ENCODE measurements around the gene LY9. TPM values are rescaled to one million over a fixed set of nuclear protein-coding genes. Genes with fewer than 3 reads are reported as not detected.

Gene LY9
- total RNA-seq, 2 donors from 2014 or later: 5.2 to 9.7 TPM

- no peak overlapping the region for H3K27ac Mint-ChIP-seq
- no peaks in the 10 kb centered on the region for H3K36me3 Mint-ChIP-seq
- ATAC-seq (peak in 1 of 2 donors; percentile 16), DNase-seq (ENCODE audit: low spot score in 2 of 2) (no peak)
- no peaks in the 10 kb centered on the region for H3K9me3 Mint-ChIP-seq
These were observed 6.8 kb upstream of the LY9 start for GRCh38 chr1:160789051-160789701.

- no peak for DNase-seq (ENCODE audit: low spot score in 2 of 2)
- peak in 1 of 2 donors; percentile 61 for ATAC-seq
- Mint-ChIP-seq H3K27ac (no peak overlapping the region), H3K9me3 (no peaks in the 10 kb centered on the region), H3K36me3 (no peaks in the 10 kb centered on the region)
These were observed 6.0 kb upstream of the LY9 start for GRCh38 chr1:160789702-160790611.

- peaks cover 0 to 8% of the 10 kb centered on the region in 2 donors for H3K36me3 Mint-ChIP-seq
- peaks cover 0 to 7% of the 10 kb centered on the region in 2 donors for H3K9me3 Mint-ChIP-seq
- H3K27ac Mint-ChIP-seq: no peak overlapping the region
- DNase-seq (ENCODE audit: low spot score in 2 of 2) (no peak), ATAC-seq (no peak)
These were observed 1.6 kb upstream of the LY9 start for GRCh38 chr1:160794376-160794775.

- peaks cover 0 to 8% of the 10 kb centered on the region in 2 donors for H3K36me3 Mint-ChIP-seq
- ATAC-seq (no peak), DNase-seq (ENCODE audit: low spot score in 2 of 2) (no peak)
- peak overlapping the region; percentile 88 to 91 for H3K27ac Mint-ChIP-seq
- peaks cover 0 to 7% of the 10 kb centered on the region in 2 donors for H3K9me3 Mint-ChIP-seq
These were observed 1.3 kb downstream of the LY9 start for GRCh38 chr1:160797271-160797709.

- Mint-ChIP-seq H3K9me3 (peaks cover 0 to 10% of the 10 kb centered on the region in 2 donors), H3K27ac (peak overlapping the region; percentile 88 to 92), H3K36me3 (peaks cover 0 to 14% of the 10 kb centered on the region in 2 donors)
- ATAC-seq (peak; percentile 19 to 63), DNase-seq (ENCODE audit: low spot score in 2 of 2) (peak in 1 of 2 donors; percentile 53)
These were observed 1.9 kb downstream of the LY9 start for GRCh38 chr1:160797861-160798273.

GRCh38 chr1:160798439-160798838, 2.5 kb downstream of the LY9 start:
- Mint-ChIP-seq H3K36me3 (peaks cover 0 to 14% of the 10 kb centered on the region in 2 donors), H3K27ac (peak overlapping the region; percentile 88 to 92), H3K9me3 (peaks cover 0 to 10% of the 10 kb centered on the region in 2 donors)
- ATAC-seq (no peak), DNase-seq (ENCODE audit: low spot score in 2 of 2) (no peak)

GRCh38 chr1:160799641-160800040, 3.7 kb downstream of the LY9 start:
- peaks cover 0 to 10% of the 10 kb centered on the region in 2 donors for H3K9me3 Mint-ChIP-seq
- peak overlapping the region; percentile 88 to 92 for H3K27ac Mint-ChIP-seq
- DNase-seq (ENCODE audit: low spot score in 2 of 2) (no peak), ATAC-seq (no peak)
- peaks cover 0 to 19% of the 10 kb centered on the region in 2 donors for H3K36me3 Mint-ChIP-seq

GRCh38 chr1:160800142-160800541, 4.2 kb downstream of the LY9 start:
- ATAC-seq: peak in 1 of 2 donors; percentile 3
- H3K27ac Mint-ChIP-seq: peak overlapping the region; percentile 88 to 92
- DNase-seq (ENCODE audit: low spot score in 2 of 2): no peak
- peaks cover 0 to 10% of the 10 kb centered on the region in 2 donors for H3K9me3 Mint-ChIP-seq
- peaks cover 0 to 24% of the 10 kb centered on the region in 2 donors for H3K36me3 Mint-ChIP-seq

- H3K9me3 Mint-ChIP-seq: peaks cover 0 to 8% of the 10 kb centered on the region in 2 donors
- peaks cover 0 to 23% of the 10 kb centered on the region in 2 donors for H3K36me3 Mint-ChIP-seq
- H3K27ac Mint-ChIP-seq: peak overlapping the region; percentile 88 to 92
- DNase-seq (ENCODE audit: low spot score in 2 of 2) (no peak), ATAC-seq (peak in 1 of 2 donors; percentile 9)
These were observed 4.9 kb downstream of the LY9 start for GRCh38 chr1:160800645-160801408.

- Mint-ChIP-seq H3K9me3 (peaks cover 0 to 16% of the 10 kb centered on the region in 2 donors), H3K27ac (peak overlapping the region in 1 of 2 donors; percentile 88), H3K36me3 (peaks cover 6 to 33% of the 10 kb centered on the region in 2 donors)
- ATAC-seq (no peak), DNase-seq (ENCODE audit: low spot score in 2 of 2) (no peak)
These were observed 6.0 kb downstream of the LY9 start for GRCh38 chr1:160801836-160802580.

GRCh38 chr1:160806109-160806665, 10.2 kb downstream of the LY9 start:
- ATAC-seq (peak; percentile 71 to 76), DNase-seq (ENCODE audit: low spot score in 2 of 2) (no peak)
- peaks cover 6 to 41% of the 10 kb centered on the region in 2 donors for H3K36me3 Mint-ChIP-seq
- peaks cover 0 to 20% of the 10 kb centered on the region in 2 donors for H3K9me3 Mint-ChIP-seq
- peak overlapping the region; percentile 70 to 87 for H3K27ac Mint-ChIP-seq

GRCh38 chr1:160806784-160807183, 10.8 kb downstream of the LY9 start:
- Mint-ChIP-seq H3K27ac (peak overlapping the region; percentile 8 to 87), H3K36me3 (peaks cover 6 to 47% of the 10 kb centered on the region in 2 donors), H3K9me3 (peaks cover 0 to 20% of the 10 kb centered on the region in 2 donors)
- DNase-seq (ENCODE audit: low spot score in 2 of 2) (no peak), ATAC-seq (no peak)

- ATAC-seq: peak in 1 of 2 donors; percentile 66
- peaks cover 6 to 50% of the 10 kb centered on the region in 2 donors for H3K36me3 Mint-ChIP-seq
These were observed 11.3 kb downstream of the LY9 start for GRCh38 chr1:160807247-160807646.

GRCh38 chr1:160807738-160808137, 11.8 kb downstream of the LY9 start:
- ATAC-seq: no peak
- no peak for DNase-seq (ENCODE audit: low spot score in 2 of 2)
- Mint-ChIP-seq H3K9me3 (peaks cover 0 to 24% of the 10 kb centered on the region in 2 donors), H3K27ac (peak overlapping the region in 1 of 2 donors; percentile 87), H3K36me3 (peaks cover 6 to 46% of the 10 kb centered on the region in 2 donors)

More at GRCh38 chr1:160807247-160807646, 11.3 kb downstream of the LY9 start:
- peak overlapping the region; percentile 8 to 87 for H3K27ac Mint-ChIP-seq
- no peak for DNase-seq (ENCODE audit: low spot score in 2 of 2)
- H3K9me3 Mint-ChIP-seq: peaks cover 0 to 25% of the 10 kb centered on the region in 2 donors

- H3K36me3 Mint-ChIP-seq: peaks cover 6 to 44% of the 10 kb centered on the region in 2 donors
- peaks cover 0 to 23% of the 10 kb centered on the region in 2 donors for H3K9me3 Mint-ChIP-seq
- peak overlapping the region in 1 of 2 donors; percentile 50 for H3K27ac Mint-ChIP-seq
- no peak for ATAC-seq
- DNase-seq (ENCODE audit: low spot score in 2 of 2): no peak
These were observed 12.3 kb downstream of the LY9 start for GRCh38 chr1:160808289-160808688.
